Lower leg skin (tissue), 3 donors: ENCODE measurements around the gene PDE6A.

Experiments used
- POLR2A ChIP-seq, 2 donors: fragments of 450-650 bp; IDR thresholded peaks; one replicate each; pipeline ENCODE4 v1.6.1; 2016 to 2017; ENCODE audit warnings: antibody characterized with exemption in 2 of 2, mild to moderate bottlenecking in 1 of 2, moderate library complexity in 1 of 2
- TF ChIP-seq, protein P1 (sequence below), 3 donors: fragments of 450-650 bp; IDR thresholded peaks; one replicate each; pipeline ENCODE4 v1.5.1; 2016; ENCODE audit warnings: antibody characterized with exemption in 3 of 3, mild to moderate bottlenecking in 3 of 3, moderate library complexity in 2 of 3

GRCh38 chr5:149948993-149949392 lies 4.4 kb upstream of the PDE6A start:
- TF ChIP-seq, protein P1, sequence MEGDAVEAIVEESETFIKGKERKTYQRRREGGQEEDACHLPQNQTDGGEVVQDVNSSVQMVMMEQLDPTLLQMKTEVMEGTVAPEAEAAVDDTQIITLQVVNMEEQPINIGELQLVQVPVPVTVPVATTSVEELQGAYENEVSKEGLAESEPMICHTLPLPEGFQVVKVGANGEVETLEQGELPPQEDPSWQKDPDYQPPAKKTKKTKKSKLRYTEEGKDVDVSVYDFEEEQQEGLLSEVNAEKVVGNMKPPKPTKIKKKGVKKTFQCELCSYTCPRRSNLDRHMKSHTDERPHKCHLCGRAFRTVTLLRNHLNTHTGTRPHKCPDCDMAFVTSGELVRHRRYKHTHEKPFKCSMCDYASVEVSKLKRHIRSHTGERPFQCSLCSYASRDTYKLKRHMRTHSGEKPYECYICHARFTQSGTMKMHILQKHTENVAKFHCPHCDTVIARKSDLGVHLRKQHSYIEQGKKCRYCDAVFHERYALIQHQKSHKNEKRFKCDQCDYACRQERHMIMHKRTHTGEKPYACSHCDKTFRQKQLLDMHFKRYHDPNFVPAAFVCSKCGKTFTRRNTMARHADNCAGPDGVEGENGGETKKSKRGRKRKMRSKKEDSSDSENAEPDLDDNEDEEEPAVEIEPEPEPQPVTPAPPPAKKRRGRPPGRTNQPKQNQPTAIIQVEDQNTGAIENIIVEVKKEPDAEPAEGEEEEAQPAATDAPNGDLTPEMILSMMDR (IDR thresholded peaks at IDR 0.05) = no peak
- no peak for TF ChIP-seq POLR2A (IDR thresholded peaks at IDR 0.05)
